DMS79 treated with DMSO at 0.1 percent for 48 hours (cell line): ENCODE results near the gene JPH4.

Experiments
- DNase-seq: peaks from one replicate; lab custom pipeline; 2025; lab: John Stamatoyannopoulos, UW

The JPH4 gene

DNA sequence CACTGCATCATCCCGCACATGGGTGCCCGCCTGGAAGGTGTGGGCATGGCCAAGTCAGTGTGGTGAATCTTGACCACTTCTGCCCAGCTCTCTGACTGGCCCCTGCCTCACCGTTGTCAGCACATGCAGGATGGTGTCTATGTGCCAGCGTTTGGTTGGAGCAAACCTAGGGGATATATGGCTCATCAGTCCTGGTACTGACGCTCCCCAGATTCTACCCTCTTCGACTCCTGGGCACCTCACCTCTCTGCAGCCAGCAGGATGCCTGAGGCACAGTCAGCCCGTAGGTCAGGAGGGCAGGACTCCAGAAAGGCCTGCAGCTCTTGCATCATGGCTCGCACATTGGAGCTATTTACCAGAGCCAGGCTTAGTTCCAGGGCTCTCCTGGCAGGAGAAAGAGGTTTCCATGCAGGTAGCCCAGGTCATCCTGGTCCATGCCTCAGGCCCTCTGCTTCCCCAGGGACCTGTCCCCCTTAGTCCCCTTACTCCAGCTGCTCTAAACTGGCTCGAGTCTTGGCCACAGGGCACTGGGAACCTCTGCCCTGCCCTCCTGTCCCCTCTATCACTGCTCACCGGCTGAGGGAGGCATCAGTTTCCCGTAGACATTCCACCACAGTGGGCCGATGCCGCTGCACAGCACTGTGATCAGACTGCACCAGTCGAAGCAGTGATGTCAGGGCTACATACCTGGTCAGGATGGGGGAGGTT is 15.0 kb downstream of the JPH4 start:
- DNase-seq = no peak

DNA sequence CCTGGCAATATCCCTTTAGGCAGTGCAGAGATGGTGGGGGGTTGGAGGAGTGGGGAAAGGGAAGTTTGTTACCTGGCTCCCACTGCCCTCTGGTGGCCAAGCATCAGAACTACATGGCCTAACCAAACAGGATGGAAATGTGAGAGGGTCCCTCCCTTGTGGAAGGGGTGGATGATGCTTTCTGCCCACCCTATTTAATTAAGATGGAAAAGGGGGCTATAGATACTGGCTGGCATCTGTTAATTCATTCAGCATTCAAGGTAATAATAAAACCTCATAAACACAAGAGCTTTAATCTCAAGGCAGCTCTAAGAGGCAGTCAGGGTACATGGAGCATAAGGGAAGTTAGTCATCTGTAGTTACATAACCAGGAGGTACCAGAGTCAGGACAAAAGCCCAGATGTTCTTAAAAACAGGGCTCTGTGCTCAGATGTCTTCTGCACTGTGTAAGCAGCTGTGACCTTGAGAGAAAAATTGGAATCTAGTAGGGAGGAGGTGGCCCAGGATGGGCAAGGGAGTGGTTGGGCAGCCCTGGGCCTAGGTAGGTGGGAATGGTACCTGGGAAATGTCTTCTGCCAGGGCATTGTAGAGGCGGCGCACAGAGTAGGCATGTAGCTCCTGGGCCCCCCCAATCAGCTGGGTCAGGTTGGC is 15.6 kb downstream of the JPH4 start:
- peak; percentile 63 for DNase-seq

DNA sequence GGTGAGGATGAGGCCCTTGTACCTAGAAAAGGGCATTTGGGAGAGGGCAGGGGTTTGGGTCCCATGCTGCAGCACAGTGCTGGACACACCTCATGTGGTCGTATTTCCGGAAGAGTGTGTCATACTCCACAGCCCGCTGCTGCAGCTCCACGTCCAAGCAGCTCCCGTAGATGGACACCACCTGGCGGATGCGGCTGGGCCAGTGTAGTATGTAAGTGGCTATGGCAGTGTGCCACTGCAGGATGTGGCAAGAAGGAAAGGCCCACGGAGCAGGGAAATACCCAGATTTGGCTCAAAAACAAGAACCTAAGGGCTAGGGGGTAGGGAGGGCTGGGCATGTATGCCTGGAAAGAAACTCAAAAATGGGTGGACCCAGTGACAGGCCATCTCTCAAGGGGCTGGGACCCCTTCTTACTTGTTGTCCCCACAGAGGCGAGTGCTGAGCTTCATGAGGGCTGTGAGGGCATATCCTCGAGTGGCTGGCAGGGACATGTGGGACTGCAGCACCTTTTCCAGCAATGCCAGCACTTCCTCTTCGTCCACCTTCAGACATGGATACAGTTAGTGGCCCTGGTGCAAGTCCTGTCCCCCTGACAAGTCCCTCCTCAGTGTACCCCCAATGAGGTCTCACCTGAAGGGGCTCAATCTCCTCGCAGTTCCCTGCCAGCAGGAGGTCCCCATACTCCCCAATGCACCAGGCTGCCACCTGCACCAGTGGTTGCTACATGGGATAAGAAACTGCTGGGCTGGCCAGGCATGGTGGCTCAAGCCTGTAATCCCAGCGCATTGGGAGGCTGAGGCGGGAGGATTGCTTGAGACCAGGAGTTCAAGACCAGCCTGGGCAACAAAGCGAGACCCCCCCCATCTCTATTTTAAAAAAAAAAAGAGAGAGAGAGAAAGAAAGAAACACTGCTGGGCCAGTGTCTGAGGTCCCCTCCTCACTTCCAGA is 16.4 kb downstream of the JPH4 start:
- no peak for DNase-seq

DNA sequence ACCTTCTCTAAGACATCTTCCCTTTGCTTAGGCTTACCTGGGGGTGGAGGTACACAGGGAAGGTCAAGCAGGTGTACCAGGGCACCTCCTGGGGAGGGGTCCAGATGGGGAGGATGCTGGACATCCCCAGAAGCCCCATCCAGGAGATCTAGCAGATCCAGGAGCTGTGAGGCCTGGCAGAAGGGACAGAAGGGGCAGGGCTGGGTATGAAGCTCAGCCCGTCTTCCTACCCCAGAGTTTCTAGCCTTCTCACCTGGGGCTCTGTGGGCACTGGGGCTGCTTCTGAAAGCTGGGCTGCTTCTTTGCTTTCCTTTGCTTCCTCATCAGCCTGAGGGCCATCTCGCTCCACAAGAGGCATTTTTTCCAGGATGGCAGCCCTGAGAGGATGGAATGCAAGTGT is 17.3 kb downstream of the JPH4 start:
- DNase-seq = no peak

DNA sequence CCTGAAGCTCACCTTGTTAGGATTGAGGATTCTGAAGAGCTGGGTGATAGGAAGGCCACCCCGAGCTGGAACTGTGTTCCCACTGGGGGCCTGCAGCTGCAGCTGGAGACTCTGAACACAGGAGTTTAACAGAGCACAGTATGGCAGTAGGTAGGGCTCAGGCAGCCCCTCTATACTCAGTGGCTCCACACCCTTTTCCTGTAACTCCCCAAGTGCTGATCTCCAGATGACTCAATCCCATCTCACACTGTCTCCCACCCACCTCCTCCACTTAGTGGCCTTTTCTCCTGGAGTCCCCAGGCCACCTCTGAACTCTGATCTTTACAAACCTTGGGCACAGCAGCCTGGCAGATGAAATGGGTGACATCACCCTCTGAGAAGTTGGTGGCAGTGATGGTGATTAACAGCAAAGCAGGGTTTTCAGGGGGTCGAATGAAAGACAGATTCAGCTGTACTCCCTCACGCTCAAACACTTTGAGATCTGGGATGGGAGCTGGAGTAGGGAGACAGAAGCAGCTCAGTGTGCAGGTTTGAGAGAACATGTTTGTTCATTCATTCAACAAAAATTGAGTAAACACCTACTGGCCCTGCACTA is 18.6 kb downstream of the JPH4 start:
- DNase-seq = no peak

DNA sequence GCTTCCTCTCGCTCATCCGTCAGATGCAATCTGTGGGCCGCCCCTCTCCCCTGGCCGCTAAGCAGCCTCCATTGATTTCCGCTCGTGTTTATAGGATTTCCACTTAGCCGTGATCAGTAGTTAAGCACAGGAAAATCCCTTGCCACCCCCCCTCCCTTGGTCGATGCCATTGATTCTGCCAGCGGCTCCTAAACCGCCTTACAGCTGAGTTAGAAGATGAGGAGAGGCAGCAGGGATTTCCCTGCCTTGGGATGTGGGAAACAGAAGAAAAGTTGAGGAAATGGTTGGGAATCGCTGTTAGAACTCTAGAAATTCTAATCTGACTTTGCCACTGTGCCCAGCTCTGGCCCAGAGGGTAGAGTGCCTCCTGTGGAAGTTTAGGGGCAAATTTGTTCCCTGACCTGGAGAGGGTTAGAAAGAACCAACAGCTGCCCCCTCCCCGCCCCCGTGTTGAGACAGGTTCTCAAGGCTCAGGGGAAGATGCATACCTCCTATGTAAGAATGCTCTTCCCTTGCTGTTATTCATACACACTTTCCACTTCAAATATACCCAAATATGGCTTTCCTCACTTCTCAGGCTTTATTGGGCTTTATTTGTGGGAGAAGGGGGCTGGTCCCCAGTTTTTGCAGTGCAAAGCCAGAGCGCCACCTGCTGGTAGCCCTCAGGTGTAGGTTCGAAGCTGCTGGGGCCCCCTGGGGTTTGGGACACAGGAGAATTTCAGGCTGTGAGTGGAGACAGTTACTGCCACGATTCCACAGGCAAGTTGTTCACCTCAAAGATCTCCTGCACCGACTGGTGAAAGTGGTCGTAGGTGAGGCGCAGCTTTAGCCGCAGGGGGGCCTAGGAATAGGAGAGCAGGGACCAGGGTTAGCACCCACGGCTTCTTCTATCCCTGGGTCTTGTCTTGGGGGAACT is 19.3 kb downstream of the JPH4 start:
- DNase-seq = peak; percentile 31

DNA sequence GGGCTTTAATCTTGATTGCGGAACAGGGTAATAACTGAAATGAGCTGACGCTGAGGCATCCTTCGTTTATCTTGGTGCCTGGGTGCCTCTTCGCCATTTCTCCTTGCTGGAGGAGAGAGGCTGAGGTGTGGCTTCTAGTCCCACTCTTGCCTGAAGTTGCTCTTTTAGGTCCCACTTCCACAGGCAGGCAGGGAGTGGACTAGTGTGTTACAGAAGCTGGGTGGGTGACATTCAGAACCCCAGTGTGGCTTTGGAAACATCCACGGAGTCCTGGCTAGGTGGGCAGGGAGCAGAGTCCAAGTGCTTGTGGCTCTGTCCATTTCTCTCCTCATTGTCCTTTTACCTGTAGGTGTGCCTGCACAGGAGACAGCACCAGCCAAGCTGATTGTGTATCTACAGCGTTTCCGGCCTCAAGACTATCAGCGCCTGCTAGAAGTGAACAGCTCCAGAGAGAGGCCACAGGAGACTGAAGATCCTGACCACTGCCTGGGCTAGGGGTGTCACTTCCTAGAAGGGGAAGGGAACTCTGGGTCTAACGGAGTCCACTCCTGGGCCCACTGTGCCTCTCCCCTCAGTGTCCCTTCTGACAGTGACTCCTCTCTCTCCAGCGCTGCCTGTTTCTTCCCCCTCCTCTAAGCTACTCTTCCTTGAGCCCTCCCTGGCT is 20.1 kb downstream of the JPH4 start:
- no peak for DNase-seq

DNA sequence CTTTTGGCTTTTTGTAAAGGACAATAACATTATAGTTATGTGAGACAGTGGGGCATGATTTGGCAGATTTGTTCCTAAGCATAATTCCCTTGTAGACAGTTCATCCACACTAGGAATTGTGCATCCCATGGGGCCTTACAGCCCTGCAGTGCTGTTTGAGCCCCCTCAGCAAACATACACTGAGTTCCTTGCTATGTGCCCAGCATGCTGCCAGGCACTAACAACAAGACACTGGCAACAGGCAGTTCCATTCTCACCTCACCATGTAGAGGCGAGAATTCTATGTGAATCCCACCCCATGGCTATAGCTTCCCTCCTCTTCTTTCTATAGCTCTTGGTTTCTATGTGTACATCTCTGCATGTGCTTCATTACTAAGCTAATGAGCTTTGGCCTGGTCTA is 20.6 kb downstream of the JPH4 start:
- DNase-seq = no peak

DNA sequence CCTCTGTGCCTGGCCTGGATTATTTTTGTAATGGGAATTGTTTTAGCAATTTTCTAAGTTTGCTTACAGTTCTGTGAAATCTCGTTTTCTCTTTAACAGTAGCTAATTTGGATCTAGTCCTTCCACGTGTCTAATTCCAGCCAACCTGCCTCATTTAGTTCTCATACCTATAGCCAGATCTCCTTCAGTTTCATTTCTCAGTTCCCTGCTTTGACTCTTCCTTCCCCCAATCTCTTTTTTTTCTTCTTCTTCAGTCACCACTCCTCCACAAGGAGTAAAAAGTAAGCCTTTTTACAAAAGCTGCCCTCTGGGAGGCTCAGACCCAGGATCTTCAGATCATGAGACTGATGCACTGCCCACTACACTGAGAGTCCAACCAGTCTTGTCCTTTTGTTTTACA is 21.1 kb downstream of the JPH4 start:
- DNase-seq = no peak

DNA sequence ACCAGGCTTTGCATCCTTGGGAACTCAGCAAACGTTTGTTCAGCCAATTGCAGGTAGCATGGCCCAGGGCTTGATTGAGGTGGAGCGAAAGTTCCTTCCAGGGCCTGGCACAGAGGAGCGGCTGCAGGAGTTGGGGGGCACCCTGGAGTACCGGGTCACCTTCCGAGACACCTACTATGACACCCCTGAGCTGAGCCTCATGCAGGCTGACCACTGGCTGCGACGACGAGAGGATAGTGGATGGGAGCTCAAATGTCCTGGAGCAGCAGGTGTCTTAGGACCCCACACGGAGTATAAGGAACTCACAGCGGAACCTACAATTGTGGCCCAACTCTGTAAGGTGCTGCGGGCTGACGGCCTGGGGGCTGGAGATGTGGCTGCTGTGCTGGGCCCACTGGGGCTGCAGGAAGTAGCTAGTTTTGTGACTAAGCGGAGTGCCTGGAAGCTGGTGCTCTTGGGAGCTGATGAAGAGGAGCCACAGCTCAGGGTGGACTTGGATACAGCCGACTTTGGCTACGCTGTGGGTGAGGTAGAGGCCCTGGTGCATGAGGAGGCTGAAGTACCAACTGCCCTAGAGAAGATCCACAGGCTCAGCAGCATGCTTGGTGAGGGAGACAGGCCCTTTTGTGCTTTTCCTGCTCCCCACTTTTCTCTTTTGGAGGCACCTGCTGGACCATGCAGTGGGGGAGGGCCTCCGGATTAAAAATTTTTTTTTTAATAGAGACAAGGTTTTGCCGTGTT is 21.7 kb downstream of the JPH4 start:
- DNase-seq = no peak

DNA sequence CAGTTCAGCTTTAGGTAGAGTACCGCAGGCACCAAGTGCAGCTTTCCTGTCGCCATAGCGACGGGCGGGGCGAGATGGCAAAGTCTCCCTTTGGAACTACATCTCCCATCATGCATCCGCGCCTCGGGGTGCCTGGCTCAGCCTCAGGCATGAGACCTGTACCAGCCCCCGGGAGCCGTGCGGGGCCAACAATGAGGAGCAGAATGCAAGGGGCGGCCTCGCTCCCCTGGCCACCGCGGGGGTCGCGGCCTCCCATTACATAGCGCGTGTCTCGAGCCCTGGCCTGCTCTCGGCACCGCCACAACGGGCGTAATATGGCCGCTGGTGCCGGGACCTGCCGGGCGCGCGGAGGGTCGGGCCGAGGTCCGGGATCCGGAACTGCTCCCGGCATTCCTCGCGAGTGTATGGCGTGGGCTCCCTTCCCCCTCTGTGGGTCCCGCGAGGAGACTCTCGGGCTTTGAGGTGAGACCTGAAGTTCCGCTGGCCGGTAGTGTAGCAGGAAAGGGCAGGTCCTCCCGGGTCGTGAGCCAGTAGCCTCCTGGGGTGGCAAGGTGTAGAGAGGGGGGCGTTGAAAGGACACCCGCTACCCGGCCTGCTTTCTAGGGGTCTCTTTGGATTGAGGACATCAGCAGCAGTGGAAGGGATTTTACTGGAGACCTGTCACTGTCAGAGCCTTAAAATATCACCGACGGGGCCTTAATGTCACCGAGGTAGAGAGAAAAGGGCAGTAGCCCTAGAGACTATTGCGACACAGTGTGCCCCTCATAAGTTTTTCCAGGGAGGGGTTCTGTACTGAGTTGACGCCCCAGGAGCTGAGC is 22.5 kb downstream of the JPH4 start, which contains the start of gene THTPA:
Gene THTPA (plus strand): TSS at position 390 of the 818 bp plus-strand sequence. CDS start 487 bp downstream, outside the sequence.
- DNase-seq = peak; percentile 93

DNA sequence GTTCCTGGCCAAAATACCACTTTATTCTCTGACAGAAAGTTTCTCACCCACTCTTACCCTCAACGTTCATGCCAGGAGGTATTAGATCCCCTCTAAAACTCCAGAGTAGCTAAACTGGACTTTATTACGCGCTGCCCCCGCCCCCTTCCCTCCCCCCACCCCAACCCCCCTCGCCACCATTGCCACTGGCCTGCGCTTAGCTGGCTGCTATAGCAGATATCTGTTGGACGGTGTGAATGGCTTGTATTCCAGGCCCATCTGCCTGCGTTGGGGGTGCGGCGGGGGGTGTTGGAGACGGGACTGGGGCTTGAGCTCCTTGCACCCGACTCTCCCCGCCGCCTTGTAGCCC is 23.1 kb downstream of the JPH4 start:
- no peak for DNase-seq

DNA sequence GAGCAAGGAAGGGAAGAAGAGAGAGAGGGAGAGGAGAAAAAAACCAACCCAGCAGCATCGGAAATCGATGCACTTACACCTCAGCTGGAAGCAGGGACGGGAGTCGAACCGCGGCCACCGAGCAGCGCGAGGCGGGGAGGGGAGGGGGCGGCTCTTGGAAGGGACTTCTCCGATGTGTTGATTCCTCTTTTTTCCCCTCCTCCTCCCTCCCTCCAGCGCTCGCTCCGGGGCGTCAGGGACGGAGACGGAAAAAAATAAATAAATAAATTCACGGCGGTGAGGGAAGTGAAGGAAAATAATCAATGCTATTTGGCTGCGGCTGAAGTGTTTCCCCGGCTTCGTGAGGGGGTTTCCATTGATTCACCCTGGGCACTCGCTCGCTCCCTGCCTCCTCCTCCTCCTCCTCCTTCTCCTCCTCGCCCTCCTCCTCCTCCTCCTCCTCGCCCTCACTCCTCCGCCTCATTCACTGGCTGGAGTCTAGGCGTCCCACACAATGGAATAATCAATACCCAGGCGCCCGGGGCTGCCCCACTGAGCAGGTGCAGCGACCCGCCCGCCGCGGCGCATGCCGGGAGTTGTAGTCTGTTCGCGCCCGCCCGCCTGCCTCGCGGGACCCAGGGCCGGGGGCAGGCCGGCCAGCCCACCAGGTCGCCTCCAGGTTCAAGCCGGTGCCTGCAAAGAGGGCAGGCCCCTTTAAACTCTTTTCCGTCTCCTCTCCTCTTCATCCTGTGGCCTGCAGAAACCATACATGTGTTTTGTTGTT is 27.1 kb downstream of the JPH4 start, which contains the start of gene ZFHX2:
Gene ZFHX2 (minus strand): TSS at position 500 of the 763 bp plus-strand sequence. CDS start 16,440 bp downstream, outside the sequence.
- peak; percentile 93 for DNase-seq

DNA sequence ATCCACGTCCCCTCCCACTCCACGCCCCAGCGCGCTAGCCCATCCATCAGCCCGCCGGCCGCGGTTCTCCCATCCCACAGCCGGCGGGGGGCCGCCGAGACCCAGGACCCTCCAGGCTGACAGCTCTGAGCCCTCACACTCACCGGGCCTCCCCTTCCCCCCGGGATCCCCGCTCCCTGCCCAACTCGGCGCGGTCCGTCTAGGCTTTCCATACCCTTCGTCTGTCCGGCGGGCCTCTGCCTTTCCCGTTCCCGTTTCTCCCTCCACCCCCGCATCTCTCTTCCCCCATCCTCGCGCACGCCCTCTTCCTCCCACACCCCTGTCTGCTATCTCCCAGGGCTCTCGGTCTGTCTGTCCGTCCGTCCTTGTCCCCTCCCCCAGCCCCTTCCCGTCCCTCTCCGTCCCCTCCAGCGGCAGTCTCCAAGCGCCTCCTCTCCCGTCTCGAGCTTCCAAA is 27.8 kb downstream of the JPH4 start:
- peak; percentile 67 for DNase-seq

DNA sequence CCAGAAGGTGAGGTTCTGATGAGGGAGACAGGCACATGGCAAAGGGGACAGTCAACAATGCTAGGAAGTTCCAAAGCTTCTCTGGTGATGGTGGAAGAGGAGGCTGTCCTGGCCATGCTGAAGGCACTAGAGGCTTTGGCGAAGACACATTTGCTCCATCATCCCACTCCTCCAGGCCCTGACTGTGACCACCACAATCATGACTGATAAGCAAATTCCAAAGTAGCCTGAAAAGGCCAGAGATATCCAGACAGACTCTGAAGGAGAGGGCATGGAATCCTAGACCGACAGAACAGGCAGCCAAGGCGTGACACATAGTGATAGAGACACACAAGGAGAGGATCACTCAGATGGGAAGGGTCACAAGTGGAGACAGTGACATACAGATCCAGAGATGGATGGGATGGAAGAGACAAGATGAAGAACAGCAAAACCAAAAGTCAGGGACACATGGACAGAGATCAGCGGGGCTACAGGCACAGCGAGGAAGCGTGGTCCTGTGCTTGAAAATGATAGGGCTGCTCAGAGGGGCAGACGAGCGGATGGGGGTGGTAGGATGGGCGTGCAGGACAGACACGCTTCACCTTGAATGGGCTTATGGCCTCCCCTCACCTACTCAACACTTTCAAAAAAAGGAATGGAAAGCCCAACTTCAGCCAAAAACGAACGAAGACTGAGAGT is 28.3 kb downstream of the JPH4 start:
- peak; percentile 33 for DNase-seq

DNA sequence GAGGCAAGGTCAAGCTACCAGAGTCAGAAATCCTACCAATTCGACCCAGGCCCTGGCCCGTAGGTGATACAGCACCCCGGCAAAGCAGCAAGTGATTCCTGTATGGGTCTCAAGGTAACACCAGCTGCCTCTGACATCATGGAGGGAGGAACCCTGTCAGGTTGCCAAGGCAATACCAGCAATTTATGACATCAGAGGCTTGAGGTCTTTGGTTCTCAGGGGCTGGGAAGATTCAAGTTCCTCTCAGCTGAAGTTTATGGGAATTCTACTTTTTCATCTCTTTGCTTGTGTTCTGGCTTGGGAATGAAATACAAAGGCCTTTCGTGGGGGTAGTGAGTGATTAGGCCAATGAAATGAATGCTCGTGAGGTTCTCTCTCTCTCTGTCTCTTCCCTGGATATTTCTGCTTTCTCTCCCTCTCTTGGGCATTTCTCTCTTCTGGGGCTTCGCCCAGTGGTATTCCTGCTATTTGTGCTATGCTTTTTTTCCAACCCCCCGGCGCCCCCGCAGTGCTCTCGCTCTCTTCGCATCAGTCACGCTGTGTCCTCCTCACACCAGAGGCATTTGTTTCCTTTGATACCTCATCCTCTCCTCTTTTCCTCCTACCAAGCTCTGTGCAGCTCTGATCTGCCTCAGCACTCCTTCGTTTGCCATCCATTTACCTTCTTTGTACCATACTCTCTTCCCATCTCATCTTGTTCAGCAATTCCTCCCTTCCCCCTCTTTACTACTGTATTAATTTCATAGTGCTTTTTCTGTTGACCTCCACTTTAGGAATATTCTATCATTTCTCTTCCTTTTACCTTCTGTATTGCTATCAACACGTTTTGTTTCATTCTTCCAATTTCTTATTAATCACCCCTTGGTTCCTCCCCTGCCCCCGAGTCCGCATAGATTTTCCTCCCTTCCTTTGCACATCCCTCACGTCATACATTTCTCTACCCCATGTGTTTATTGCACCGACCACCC is 30.0 kb downstream of the JPH4 start:
- DNase-seq = no peak
